Measurements from ENCODE around the gene ELOVL1. TPM values are rescaled to one million over a fixed set of nuclear protein-coding genes. Genes with fewer than 3 reads are reported as not detected.

The ELOVL1 gene
- total and polyA plus RNA-seq, 2 donors: 28.1 to 108 TPM

DNA sequence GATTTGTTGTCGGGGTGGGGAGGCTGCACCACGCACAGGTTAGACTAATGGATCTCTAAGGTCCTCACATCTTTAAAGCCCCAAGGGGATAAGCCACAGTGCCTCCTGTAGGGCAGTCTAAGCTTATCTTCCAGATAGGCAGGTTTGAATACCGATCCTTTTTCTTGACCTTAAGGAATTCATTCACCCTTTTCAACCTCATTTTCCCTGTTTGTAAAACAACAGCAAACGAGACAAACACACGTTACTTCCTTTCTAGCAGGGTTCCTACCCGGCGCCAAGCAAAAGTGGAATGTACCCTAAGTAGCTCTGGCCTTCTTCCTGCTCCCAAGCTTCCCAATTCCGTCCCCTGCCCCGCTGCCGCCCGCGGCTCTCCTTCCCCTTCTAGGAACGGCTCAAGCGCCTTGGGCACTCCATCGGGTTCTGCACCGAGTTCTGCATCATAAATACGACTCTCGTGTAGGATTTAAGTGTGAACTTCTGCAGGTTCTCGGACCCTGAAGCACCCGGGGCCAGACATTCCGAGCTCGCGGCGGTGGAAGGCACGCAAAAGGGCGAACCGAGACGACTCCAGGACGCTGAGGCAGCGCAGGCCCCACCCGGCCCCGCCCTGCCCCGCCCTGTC is 9.6 kb downstream of the ELOVL1 start:
- WGBS: under 1% methylated on average over 33 of the region's 33 CpGs
- peak overlapping the region; percentile 44 for H3K4me3 ChIP-seq (ENCODE audit: low read depth, low read length)

DNA sequence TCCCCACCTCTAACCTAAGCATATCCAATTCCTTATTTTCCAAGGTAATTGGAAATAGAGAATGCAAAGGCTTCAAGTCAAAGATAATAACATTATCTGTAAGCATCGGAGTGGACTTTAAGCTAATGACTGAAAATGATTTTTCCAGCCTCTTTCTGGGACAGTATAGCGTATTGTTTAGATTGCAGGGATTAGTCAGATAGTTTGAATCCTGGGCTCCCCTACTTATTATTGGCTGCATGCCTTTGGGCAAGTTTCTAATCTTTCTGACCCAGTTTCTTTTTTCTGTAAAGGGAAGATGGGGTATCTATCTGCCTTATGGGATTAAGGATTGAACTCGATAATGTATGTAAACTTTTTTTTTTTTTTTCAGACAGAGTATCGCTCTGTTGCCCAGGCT is 10.6 kb downstream of the ELOVL1 start:
- Histone ChIP-seq H3K4me1 (ENCODE audit: insufficient read depth) (no peaks in the 10 kb centered on the region), H3K27ac (ENCODE audit: low read depth) (no peak overlapping the region), H3K4me3 (ENCODE audit: low read depth, low read length) (no peak overlapping the region), H3K36me3 (ENCODE audit: insufficient read depth) (no peaks in the 10 kb centered on the region)
- 50% methylated on average over 4 of the region's 4 CpGs for WGBS
- no peak for DNase-seq (ENCODE audit: extremely low spot score)

More for the DNA sequence above, 9.6 kb downstream of the ELOVL1 start:
- Histone ChIP-seq H3K36me3 (ENCODE audit: insufficient read depth) (no peaks in the 10 kb centered on the region), H3K4me1 (ENCODE audit: insufficient read depth) (no peaks in the 10 kb centered on the region), H3K27ac (ENCODE audit: low read depth) (peak overlapping the region; percentile 48)
- no peak for DNase-seq (ENCODE audit: extremely low spot score)

DNA sequence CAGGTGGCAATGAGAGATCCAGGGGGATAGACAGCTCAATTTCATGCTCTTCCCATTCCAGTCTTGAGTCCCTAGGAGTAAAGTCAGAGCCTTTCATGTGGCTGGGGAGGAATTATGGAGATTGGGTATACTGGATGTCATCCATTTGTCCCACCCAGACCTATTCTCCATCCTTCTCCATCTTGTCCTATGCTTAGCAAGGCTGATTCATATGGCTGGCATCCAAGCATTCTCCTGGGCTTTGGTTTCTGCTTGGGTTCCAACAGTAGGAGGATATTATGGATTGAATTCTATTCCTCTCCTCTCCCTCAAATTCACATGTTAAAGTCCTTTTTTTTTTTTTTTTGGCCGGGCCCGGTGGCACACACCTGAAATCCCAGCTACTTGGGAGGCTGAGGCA is 12.9 kb downstream of the ELOVL1 start:
- WGBS: 94% methylated on average over 2 of the region's 2 CpGs
- H3K27ac ChIP-seq (ENCODE audit: low read depth): no peak overlapping the region
- no peak for DNase-seq (ENCODE audit: extremely low spot score)

DNA sequence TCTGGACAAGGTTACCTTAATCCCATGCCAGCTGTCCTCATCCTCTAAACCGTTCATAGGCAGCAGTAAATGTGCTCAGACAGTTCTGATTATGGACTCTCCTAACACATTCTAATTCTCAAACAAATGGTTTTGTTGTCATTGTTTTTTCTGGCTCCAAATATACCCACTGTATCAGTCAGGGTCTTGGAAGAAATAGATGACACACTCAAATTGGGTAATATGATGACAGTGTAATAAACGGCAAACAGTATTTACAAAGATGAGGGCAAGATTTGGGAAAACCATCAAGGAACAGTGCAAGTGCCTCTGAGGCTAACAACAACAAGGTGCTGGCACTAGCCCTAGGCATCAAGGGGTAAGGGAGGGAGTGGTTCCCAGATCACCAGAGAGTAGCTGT is 13.3 kb downstream of the ELOVL1 start:
- no peak overlapping the region for H3K27ac ChIP-seq (ENCODE audit: low read depth)
- H3K4me3 ChIP-seq (ENCODE audit: low read depth, low read length): no peak overlapping the region
- no peak for DNase-seq (ENCODE audit: extremely low spot score)
- 67% methylated on average over 2 of the region's 2 CpGs for WGBS
- no peaks in the 10 kb centered on the region for H3K36me3 ChIP-seq (ENCODE audit: insufficient read depth)
- H3K4me1 ChIP-seq (ENCODE audit: insufficient read depth): no peaks in the 10 kb centered on the region

More for the DNA sequence above, 12.9 kb downstream of the ELOVL1 start:
- H3K4me1 ChIP-seq (ENCODE audit: insufficient read depth): no peaks in the 10 kb centered on the region
- H3K36me3 ChIP-seq (ENCODE audit: insufficient read depth): no peaks in the 10 kb centered on the region
- H3K4me3 ChIP-seq (ENCODE audit: low read depth, low read length): no peak overlapping the region

DNA sequence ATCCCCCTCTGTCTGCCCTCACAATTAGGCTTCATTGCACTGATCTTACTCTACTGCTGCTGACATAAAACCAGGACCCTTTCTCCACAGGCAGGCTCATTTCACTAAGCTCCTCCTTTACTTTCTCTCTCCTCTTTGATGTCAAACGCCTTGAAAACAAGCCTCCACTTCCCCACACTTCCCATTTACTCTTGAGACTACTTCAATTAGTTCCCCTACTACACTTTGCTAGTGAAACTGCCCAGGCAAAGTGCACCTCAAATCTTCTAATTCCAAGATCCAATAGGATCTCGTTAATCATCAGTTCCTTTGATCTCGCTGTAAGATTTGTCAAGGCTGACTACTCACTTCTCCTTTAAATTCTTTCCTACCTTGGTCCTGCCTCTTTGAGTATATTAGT is 14.9 kb downstream of the ELOVL1 start:
- Histone ChIP-seq H3K4me3 (ENCODE audit: low read depth, low read length) (no peak overlapping the region), H3K36me3 (ENCODE audit: insufficient read depth) (no peaks in the 10 kb centered on the region), H3K27ac (ENCODE audit: low read depth) (no peak overlapping the region), H3K4me1 (ENCODE audit: insufficient read depth) (no peaks in the 10 kb centered on the region)
- no peak for DNase-seq (ENCODE audit: extremely low spot score)
- WGBS: 56% methylated on average over 3 of the region's 3 CpGs

DNA sequence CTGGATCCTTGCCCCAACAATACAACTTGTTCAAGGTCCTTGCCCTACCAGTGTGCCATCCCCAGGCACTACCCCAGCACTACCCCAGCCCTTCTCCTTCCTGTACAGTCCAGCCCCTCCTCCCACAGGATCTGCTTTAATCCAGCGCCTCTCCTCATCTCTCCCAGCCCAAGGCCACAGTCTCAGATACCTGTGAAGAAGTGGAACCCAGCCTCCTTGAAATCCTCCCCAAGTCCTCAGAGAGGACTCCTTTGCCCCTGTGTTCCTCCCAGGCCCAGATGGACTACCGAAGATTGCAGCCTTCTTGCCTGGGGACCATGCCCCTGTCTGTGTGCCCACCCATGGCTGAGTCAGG is 15.5 kb downstream of the ELOVL1 start:
- Histone ChIP-seq H3K4me1 (ENCODE audit: insufficient read depth) (no peaks in the 10 kb centered on the region), H3K36me3 (ENCODE audit: insufficient read depth) (no peaks in the 10 kb centered on the region), H3K27ac (ENCODE audit: low read depth) (no peak overlapping the region), H3K4me3 (ENCODE audit: low read depth, low read length) (no peak overlapping the region)
- no peak for DNase-seq (ENCODE audit: extremely low spot score)
- WGBS: 91% methylated on average over 2 of the region's 2 CpGs

DNA sequence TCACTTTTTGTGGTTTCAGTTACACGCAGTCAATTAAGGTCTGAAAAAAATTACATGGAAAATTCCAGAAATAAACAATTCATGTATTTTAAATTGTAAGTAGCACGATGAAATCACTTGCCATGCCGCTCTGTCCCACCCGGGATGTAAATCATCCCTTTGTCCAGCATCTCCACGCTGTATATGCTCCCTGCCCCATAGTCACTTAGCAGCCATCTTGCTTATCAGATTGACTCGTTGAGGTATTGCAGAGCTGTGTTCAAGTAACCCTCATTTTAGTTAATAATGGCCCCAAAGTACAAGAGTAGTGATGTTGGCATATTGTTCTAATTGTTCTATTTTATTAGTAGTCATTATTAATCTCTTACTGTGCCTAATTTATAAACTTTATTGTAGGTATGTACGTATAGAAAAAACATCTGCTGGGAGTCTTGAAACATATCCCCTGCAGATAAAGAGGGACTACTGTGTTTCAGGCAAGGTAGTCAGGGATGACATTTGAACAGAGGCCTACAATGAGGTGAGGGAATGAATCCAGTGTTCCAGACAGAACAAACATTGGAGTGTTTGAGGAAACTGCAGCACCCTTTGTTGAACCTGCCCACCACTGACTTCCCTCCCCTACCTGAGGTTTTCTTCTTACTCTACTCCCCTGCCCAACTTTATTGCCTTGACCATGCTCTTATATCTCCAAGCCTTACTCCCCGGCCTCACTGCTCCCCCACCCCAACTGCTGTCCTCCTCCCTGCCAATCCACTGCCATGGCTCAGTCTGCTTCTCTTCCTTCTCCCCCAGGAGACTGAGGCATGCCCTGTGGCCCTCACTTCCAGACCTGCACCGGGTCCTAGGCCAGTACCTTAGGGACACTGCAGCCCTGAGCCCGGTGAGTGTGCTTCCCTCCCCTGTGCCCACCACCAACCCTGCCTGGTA is 16.1 kb downstream of the ELOVL1 start:
- 84% methylated on average over 10 of the region's 10 CpGs for WGBS
- Histone ChIP-seq H3K36me3 (ENCODE audit: insufficient read depth) (no peaks in the 10 kb centered on the region), H3K4me3 (ENCODE audit: low read depth, low read length) (no peak overlapping the region), H3K27ac (ENCODE audit: low read depth) (no peak overlapping the region), H3K4me1 (ENCODE audit: insufficient read depth) (no peaks in the 10 kb centered on the region)
- no peak for DNase-seq (ENCODE audit: extremely low spot score)

DNA sequence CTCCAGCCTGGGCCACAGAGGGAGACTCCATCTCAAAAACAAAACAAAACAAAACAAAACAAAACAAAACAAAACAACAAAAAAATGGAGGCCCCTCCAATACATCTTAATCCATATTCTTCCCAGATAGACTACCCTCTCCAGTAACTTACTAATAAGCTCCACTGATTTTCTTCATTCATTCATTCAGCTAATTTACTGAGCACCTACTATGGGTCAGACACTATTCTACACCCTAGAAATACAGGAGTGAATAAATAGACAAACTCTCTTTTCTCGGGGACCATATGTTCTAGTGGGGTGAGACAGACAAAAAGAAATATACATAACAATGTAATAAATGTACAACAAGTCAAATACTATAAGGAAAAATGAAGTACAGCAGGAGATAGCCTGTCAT is 16.8 kb downstream of the ELOVL1 start:
- H3K27ac ChIP-seq (ENCODE audit: low read depth): no peak overlapping the region

DNA sequence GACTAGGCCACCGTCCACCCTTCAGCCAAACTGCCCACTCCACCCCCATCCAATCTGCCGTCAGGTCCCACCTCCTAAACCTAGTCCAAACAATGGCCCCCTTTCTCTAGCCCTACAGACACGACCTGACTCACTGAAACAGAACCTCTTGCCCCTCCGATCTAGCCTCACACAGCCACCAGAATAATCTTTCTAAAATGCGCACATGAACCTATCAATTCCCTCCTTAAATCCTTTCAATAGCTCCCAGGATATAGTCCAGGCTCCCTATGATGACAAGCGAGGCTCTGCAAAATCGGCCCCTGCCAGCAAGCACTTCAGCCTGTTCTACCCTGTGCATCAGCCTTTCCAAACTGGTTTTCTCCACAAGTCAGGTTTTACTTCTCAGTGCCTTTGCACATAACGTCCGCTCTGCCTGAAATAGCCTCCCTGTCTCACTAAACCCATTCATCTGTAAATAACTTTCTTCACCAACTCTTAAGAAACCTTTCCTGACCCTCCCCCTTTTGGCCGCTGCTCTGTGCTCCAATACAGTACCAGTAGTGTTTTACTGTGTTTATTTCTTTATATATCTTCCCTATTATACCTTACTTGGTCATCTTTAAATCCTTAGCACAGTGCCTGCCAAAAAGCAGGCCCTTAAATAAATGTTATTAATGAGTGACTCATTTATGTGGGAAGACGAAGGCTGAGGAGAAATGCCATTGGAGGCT is 18.1 kb downstream of the ELOVL1 start:
- Histone ChIP-seq H3K4me1 (ENCODE audit: insufficient read depth) (no peaks in the 10 kb centered on the region), H3K36me3 (ENCODE audit: insufficient read depth) (no peaks in the 10 kb centered on the region), H3K27ac (ENCODE audit: low read depth) (peak overlapping the region; percentile 89), H3K4me3 (ENCODE audit: low read depth, low read length) (no peak overlapping the region)
- WGBS: 26% methylated on average over 11 of the region's 11 CpGs
- no peak for DNase-seq (ENCODE audit: extremely low spot score)

More for the DNA sequence above, 16.8 kb downstream of the ELOVL1 start:
- no peak overlapping the region for H3K4me3 ChIP-seq (ENCODE audit: low read depth, low read length)
- H3K4me1 ChIP-seq (ENCODE audit: insufficient read depth): no peaks in the 10 kb centered on the region
- no peaks in the 10 kb centered on the region for H3K36me3 ChIP-seq (ENCODE audit: insufficient read depth)
- DNase-seq (ENCODE audit: extremely low spot score): no peak
- WGBS: 85% methylated on average over 1 of the region's 1 CpG

DNA sequence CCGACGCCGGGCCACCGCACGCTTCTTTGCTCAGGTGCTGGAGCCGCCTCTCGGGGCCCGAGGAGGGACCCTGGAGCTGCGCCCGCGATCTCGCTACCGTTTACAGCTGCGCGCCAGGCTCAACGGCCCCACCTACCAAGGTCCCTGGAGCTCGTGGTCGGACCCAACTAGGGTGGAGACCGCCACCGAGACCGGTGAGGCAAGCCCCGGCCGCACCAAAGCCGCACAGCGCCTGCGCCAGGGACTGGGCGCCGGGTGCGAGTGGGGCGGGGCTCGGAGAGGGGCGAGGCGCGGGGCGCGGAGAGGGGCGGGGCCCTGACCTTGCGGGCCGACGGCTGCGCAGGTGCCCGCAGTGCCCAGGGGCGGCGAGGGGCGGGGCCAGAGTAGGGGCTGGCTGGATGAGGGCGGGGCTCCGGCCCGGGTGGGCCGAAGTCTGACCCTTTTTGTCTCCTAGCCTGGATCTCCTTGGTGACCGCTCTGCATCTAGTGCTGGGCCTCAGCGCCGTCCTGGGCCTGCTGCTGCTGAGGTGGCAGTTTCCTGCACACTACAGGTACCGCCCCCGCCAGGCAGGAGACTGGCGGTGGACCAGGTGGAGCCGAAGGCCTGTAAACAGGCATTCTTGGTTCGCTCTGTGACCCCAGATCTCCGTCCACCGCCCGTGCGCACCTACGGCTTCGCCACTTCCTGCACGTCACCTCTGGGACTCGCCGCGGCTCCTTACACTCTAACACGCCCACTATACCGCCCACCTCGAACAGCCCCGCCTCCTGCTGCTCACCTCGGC is 18.8 kb downstream of the ELOVL1 start:
- no peak for DNase-seq (ENCODE audit: extremely low spot score)
- 8% methylated on average over 72 of the region's 72 CpGs for WGBS
- Histone ChIP-seq H3K4me1 (ENCODE audit: insufficient read depth) (no peaks in the 10 kb centered on the region), H3K36me3 (ENCODE audit: insufficient read depth) (no peaks in the 10 kb centered on the region), H3K27ac (ENCODE audit: low read depth) (peak overlapping the region; percentile 89), H3K4me3 (ENCODE audit: low read depth, low read length) (peak overlapping the region; percentile 56)

DNA sequence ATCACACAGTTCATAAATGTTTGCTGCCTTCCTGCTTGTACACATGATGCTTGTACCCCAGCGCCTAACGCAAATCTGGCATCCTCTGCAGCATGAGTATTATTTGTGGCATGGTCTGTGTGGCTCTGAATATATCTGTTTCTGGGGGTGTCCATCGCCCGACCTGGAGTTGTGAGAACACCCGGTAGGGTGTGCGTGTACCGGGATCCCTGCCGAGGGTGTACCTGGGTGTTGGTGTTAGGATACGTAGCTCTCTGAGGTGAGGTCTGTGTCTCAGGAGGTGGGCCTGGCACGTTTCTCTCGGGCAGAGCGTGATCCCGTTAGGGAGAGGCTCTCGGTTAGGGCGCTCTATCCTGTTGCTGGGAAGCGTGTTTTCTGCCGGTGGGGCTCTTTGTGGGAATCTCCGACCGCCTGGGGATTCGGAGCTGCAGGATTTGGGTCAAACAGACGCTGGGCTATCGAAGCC is 19.4 kb downstream of the ELOVL1 start:
- Histone ChIP-seq H3K4me1 (ENCODE audit: insufficient read depth) (no peaks in the 10 kb centered on the region), H3K4me3 (ENCODE audit: low read depth, low read length) (peak overlapping the region; percentile 56), H3K36me3 (ENCODE audit: insufficient read depth) (no peaks in the 10 kb centered on the region), H3K27ac (ENCODE audit: low read depth) (peak overlapping the region; percentile 89)
- 17% methylated on average over 22 of the region's 22 CpGs for WGBS
- no peak for DNase-seq (ENCODE audit: extremely low spot score)

DNA sequence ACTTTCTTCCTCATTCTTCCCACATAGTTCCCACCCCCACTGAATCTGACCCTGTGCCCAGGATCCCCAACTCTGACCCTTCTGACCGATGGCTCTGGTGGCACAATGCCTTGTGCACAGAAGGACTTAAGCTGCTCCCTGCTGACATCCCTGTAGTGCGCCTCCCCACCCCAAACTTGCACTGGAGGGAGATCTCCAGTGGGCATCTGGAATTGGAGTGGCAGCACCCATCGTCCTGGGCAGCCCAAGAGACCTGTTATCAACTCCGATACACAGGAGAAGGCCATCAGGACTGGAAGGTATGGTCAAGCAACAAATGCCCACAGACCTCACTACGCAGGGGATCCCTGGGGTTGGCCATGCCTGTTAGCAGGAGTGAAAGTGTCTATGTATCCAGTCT is 21.2 kb downstream of the ELOVL1 start:
- WGBS: 91% methylated on average over 5 of the region's 5 CpGs
- Histone ChIP-seq H3K4me3 (ENCODE audit: low read depth, low read length) (no peak overlapping the region), H3K27ac (ENCODE audit: low read depth) (no peak overlapping the region), H3K4me1 (ENCODE audit: insufficient read depth) (no peaks in the 10 kb centered on the region), H3K36me3 (ENCODE audit: insufficient read depth) (no peaks in the 10 kb centered on the region)
- DNase-seq (ENCODE audit: extremely low spot score): no peak

DNA sequence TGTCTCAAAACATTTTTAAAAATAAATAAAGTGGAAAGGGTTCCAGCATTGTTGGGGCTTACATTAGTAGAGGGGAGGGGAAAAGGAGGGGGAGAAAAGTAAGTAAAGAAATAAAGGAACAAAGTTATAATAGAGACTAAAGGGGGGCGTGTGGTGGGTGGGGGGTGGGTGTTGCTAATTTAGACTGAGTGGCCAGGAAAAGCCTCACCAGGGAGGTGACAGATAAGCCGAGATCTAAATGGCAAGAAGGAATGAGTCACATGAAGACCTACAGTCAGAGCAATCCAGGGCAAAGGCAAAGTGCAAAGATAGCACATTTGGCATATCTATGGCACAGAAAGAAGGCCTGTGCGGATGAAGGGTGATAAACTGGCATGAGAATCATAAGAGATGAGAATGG is 22.7 kb downstream of the ELOVL1 start:
- no peak for DNase-seq (ENCODE audit: extremely low spot score)
- no peak overlapping the region for H3K4me3 ChIP-seq (ENCODE audit: low read depth, low read length)
- no peak overlapping the region for H3K27ac ChIP-seq (ENCODE audit: low read depth)
- 59% methylated on average over 3 of the region's 3 CpGs for WGBS
- no peaks in the 10 kb centered on the region for H3K36me3 ChIP-seq (ENCODE audit: insufficient read depth)
- H3K4me1 ChIP-seq (ENCODE audit: insufficient read depth): no peaks in the 10 kb centered on the region
